Natural killer cell (primary cell): ENCODE data around the gene CADM2. TPM values are rescaled to one million over a fixed set of nuclear protein-coding genes. Genes with fewer than 3 reads are reported as not detected.

Experiments used
- ATAC-seq, 3 donors: fragments of 150-1000 bp in 2 of 3; fragments of 200-7000 bp in 1 of 3; cut with Tn5 transposase; 1 replicate in 1 of 3; 2 replicates in 2 of 3; pipeline ENCODE4 v1.10.0; 2021; ENCODE audit warnings: mild to moderate bottlenecking in 2 of 3, moderate library complexity in 2 of 3
- DNase-seq, 2 donors: peaks; one replicate each; pipeline versions ENCODE4 v3.0.0 to v3.0.0-alpha.2; 2013 to 2021; ENCODE audit warnings: mixed read lengths in 1 of 2
- H3K27ac ChIP-seq: one replicate; pipeline ENCODE4 v1.5.1; 2013; ENCODE audit warnings: mild to moderate bottlenecking, low read length
- H3K27me3 ChIP-seq: one replicate; pipeline ENCODE4 v1.6.1; 2013; ENCODE audit warnings: low read length; ENCODE audit not compliant: control insufficient read depth, insufficient read depth
- H3K36me3 ChIP-seq: one replicate; pipeline ENCODE4 v1.6.1; 2013; ENCODE audit warnings: low read length; ENCODE audit not compliant: control insufficient read depth, insufficient read depth
- H3K4me1 ChIP-seq: one replicate; pipeline ENCODE4 v1.6.1; 2013; ENCODE audit warnings: low read length; ENCODE audit not compliant: control insufficient read depth, insufficient read depth
- H3K4me3 ChIP-seq: one replicate; pipeline ENCODE4 v1.5.1; 2013; ENCODE audit warnings: low read length
- H3K9me3 ChIP-seq: one replicate; pipeline ENCODE4 v1.6.1; 2013; ENCODE audit warnings: low read length; ENCODE audit not compliant: control insufficient read depth, insufficient read depth
- H3K27ac Mint-ChIP-seq, 2 donors: one replicate each; pipeline ENCODE4 v1.8.0; 2022; ENCODE audit warnings: mild to moderate bottlenecking in 2 of 2, mixed read lengths in 2 of 2, moderate library complexity in 1 of 2
- H3K27me3 Mint-ChIP-seq, 2 donors: one replicate each; pipeline ENCODE4 v1.8.0; 2022; ENCODE audit warnings: low read depth in 2 of 2, mixed read lengths in 2 of 2
- H3K36me3 Mint-ChIP-seq: one replicate; pipeline ENCODE4 v1.8.0; 2022; ENCODE audit warnings: mixed read lengths
- H3K4me1 Mint-ChIP-seq, 2 donors: one replicate each; pipeline ENCODE4 v1.8.0; 2022; ENCODE audit warnings: mixed read lengths in 2 of 2
- H3K4me3 Mint-ChIP-seq: one replicate; pipeline ENCODE4 v1.8.0; 2022; ENCODE audit warnings: mild to moderate bottlenecking, moderate library complexity, mixed read lengths
- H3K9me3 Mint-ChIP-seq, 2 donors: one replicate each; pipeline ENCODE4 v1.8.0; 2022; ENCODE audit warnings: mixed read lengths in 2 of 2
- CTCF ChIP-seq: fragments of 200-600 bp; IDR thresholded peaks from one replicate; pipeline ENCODE4 v1.8.0; 2022; ENCODE audit warnings: antibody characterized with exemption
- WGBS: methylation state at CpG from one replicate; pipeline ENCODE4 v1.1.7; 2013; ENCODE audit warnings: missing lambda C conversion rate; ENCODE audit not compliant: insufficient coverage; 5-methylcytosine and 5-hydroxymethylcytosine counted together
- intact Hi-C: fragments of 100-400 bp; cut with micrococcal nuclease; formaldehyde crosslinking; loops from one replicate; pipeline ENCODE4 v1.14.2; 2022
- total RNA-seq, 4 donors: library from RNA; stranded (reverse); fragments of 120-200 nt in 1 of 4; gene quantifications; one replicate each; pipeline versions ENCODE4 v1.2.3 to v1.2.4, GENCODE V29; 2013 to 2022

The CADM2 gene
- total RNA-seq, 3 donors from 2014 or later (not counting 1 experiment from before 2014, with no cell fraction given): 0.07 TPM; not detected in 2

GRCh38 chr3:85652360-85652759, 693.6 kb downstream of the CADM2 start:
- Mint-ChIP-seq H3K4me3 (no peak overlapping the region), H3K9me3 (peaks cover 15 to 30% of the 10 kb centered on the region in 2 donors), H3K4me1 (no peaks in the 10 kb centered on the region), H3K27me3 (no peaks in the 10 kb centered on the region), H3K27ac (no peak overlapping the region), H3K36me3 (no peaks in the 10 kb centered on the region)
- Histone ChIP-seq H3K36me3 (no peaks in the 10 kb centered on the region), H3K9me3 (peaks cover 4% of the 10 kb centered on the region), H3K4me3 (no peak overlapping the region), H3K27ac (no peak overlapping the region), H3K27me3 (no peaks in the 10 kb centered on the region), H3K4me1 (no peaks in the 10 kb centered on the region)
- no peak for DNase-seq
- WGBS: 100% methylated on average over 1 of the region's 1 CpG
- ATAC-seq: no peak
- TF ChIP-seq CTCF: no peak
- intact Hi-C loops: no loop called here

- DNase-seq (no peak), ATAC-seq (no peak)
- H3K4me1 Mint-ChIP-seq: no peaks in the 10 kb centered on the region
- H3K27ac Mint-ChIP-seq: no peak overlapping the region
- no peak overlapping the region for H3K4me3 Mint-ChIP-seq
- intact Hi-C loops: no loop called here
- Histone ChIP-seq H3K27ac (no peak overlapping the region), H3K27me3 (no peaks in the 10 kb centered on the region), H3K9me3 (no peaks in the 10 kb centered on the region), H3K4me1 (no peaks in the 10 kb centered on the region), H3K4me3 (no peak overlapping the region), H3K36me3 (no peaks in the 10 kb centered on the region)
- H3K27me3 Mint-ChIP-seq: no peaks in the 10 kb centered on the region
- peaks cover 5 to 11% of the 10 kb centered on the region in 2 donors for H3K9me3 Mint-ChIP-seq
- no peak for TF ChIP-seq CTCF
- H3K36me3 Mint-ChIP-seq: no peaks in the 10 kb centered on the region
- WGBS: 29% methylated on average over 1 of the region's 2 CpGs
Measured at GRCh38 chr3:85660451-85660850, 701.7 kb downstream of the CADM2 start.

GRCh38 chr3:85662462-85662861, 703.7 kb downstream of the CADM2 start:
- no peak for ATAC-seq
- H3K27me3 ChIP-seq: no peaks in the 10 kb centered on the region
- Mint-ChIP-seq H3K4me3 (no peak overlapping the region), H3K27me3 (no peaks in the 10 kb centered on the region), H3K27ac (no peak overlapping the region), H3K9me3 (peaks cover 7 to 9% of the 10 kb centered on the region in 2 donors), H3K36me3 (no peaks in the 10 kb centered on the region), H3K4me1 (no peaks in the 10 kb centered on the region)
- intact Hi-C loops: no loop called here
- H3K4me3 ChIP-seq: no peak overlapping the region
- H3K9me3 ChIP-seq: no peaks in the 10 kb centered on the region
- TF ChIP-seq CTCF: no peak
- no peak for DNase-seq
- H3K36me3 ChIP-seq: no peaks in the 10 kb centered on the region
- H3K4me1 ChIP-seq: no peaks in the 10 kb centered on the region
- no peak overlapping the region for H3K27ac ChIP-seq
- WGBS: 92% methylated on average over 3 of the region's 3 CpGs

GRCh38 chr3:85667744-85668143, 709.0 kb downstream of the CADM2 start:
- DNase-seq (no peak), ATAC-seq (no peak)
- Histone ChIP-seq H3K36me3 (no peaks in the 10 kb centered on the region), H3K4me1 (no peaks in the 10 kb centered on the region), H3K27me3 (no peaks in the 10 kb centered on the region), H3K4me3 (no peak overlapping the region), H3K9me3 (no peaks in the 10 kb centered on the region), H3K27ac (no peak overlapping the region)
- TF ChIP-seq CTCF: no peak
- intact Hi-C loops: no loop called here
- H3K4me1 Mint-ChIP-seq: no peaks in the 10 kb centered on the region
- no peaks in the 10 kb centered on the region for H3K36me3 Mint-ChIP-seq
- no peaks in the 10 kb centered on the region for H3K27me3 Mint-ChIP-seq
- peaks cover 6 to 14% of the 10 kb centered on the region in 2 donors for H3K9me3 Mint-ChIP-seq
- no peak overlapping the region for H3K27ac Mint-ChIP-seq
- WGBS: 67% methylated on average over 1 of the region's 5 CpGs
- H3K4me3 Mint-ChIP-seq: no peak overlapping the region
